HG02798 (cell line): ENCODE measurements around the gene FOXQ1.

Experiments used
- ATAC-seq: cut with Tn5 transposase; IDR thresholded peaks from one replicate; pipeline ENCODE4 v1.9.1; 2021; ENCODE audit warnings: mild to moderate bottlenecking; ENCODE audit not compliant: unreplicated experiment, poor library complexity

Gene FOXQ1

DNA sequence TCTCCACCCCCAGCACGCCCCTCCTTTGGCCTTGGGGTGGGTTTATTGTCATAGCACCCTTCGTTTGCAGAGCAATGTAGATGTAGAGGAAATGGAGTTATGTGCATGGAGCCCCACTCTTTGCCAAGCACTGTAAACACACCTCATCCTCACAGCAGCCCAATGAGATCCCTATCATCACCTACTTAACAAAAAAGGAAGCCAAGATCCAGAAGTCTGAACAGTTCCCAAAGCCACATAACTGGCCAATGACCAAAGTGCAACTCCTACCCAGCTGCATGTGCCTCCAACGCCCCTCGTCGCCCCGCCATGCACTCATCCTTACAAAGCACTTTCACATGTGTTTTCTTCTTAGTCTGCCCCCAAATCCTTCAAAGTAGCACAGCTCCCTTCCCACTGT lies 21.8 kb upstream of the FOXQ1 start:
- no peak for ATAC-seq

DNA sequence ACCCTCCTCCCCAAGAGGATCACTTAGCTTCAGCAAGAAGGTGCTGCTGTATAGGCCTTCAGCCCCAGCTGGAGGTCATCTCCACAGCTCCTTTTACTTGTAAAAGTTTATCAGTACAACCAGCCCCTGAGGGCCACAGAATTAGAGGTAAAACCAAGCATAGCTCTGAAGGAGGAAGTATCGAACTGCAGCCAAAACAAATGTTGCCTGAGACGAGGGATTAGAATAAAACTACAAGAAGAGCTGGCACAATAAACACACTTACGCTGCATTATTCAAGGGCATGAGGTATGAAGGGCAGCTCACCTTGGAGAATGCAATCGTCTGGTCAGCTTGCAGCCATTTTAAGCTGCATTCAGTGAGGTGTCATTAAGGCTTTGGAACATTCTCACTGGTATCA lies 21.1 kb upstream of the FOXQ1 start:
- ATAC-seq = no peak

DNA sequence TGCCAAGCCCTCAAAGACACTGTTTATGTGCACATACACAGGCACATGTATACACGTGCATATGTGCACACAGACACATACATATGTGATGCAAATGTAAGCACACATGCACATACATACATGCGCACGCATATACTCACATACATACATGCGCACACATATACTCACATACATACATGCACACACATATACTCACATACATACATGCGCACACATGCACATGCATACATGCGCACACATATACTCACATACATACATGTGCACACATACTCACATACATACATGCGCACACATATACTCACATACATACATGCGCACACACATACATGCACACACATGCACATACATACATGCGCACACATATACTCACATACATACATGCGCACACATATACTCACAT lies 20.5 kb upstream of the FOXQ1 start:
- ATAC-seq = no peak

DNA sequence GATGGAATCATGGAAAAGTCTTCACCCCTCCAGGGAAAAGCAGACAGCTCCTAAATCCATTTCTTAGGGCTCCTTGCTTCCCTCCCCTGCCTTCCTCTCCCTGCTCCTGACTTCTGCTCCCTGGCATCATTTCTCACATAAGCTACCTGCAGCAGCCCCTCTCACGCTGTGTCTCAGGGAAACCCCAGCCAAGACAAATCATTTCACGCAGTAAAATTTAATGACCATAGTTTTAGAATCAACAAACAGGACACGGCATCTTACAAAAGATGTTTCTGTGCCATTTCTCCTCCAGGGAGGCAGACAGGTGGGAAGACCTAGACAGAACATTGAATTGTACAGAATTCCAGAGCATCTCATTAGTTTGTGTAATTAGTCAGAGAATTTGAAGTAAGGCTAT lies 16.5 kb upstream of the FOXQ1 start:
- ATAC-seq = no peak

- ATAC-seq = no peak
These were observed 15.8 kb upstream of the FOXQ1 start for GRCh38 chr6:1296079-1296478.

DNA sequence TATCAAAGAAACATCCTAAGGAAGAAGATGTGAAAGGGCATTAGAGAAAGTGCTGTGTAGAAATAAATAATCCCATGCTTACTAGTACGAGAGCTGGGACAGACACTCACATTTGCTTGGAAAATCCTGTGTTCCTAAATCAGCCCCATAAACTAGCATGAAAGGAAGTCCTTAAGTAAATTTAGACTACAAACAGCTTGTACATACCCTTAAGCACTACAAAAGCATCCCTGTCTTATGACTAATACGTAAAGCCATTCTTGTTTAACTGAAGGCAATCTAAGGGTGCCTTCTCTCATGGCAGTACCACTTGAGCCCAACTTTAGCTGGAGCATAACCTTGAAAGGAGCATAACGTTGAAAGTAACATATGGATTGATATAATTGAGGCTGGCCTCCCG lies 15.4 kb upstream of the FOXQ1 start:
- ATAC-seq = no peak

GRCh38 chr6:1297746-1298145 lies 14.2 kb upstream of the FOXQ1 start:
- no peak for ATAC-seq

DNA sequence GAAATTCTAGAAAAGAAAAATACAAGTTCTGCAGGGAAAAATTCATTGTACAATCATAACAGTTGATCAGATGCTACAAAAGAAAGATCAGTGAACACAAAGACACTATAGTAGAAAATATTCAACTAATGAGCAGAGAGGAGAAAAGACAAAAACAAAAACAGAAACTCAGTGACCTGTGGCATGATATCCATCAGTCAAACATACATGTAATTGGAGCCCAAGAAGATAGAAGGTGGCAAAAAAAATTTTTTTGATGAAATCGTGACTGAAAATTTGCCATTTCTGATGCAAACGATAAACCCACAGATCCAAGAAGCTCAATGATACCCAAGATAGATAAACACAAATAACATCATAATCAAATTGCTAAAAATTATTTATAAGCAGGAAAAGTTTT lies 13.1 kb upstream of the FOXQ1 start:
- no peak for ATAC-seq

DNA sequence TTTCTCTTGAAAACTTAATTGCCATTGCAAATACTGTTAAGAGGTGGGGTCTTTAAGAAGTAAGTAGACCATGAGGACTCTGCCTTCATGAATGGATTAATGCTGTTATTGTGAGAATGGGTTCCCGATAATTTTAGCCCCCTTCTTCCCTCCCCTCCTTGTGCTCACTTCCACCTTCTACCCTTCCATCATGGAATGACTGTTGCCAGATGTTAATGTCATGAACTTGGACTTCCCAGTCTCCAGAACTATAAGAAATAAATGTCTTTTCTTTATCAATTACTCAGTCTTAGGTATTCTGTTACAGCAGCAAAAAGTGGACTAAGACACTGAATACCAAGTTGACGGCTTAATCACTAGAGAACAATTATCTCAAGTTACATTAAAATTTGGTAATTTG lies 5.8 kb upstream of the FOXQ1 start:
- ATAC-seq = no peak

- ATAC-seq = no peak
These were observed 2.5 kb upstream of the FOXQ1 start for GRCh38 chr6:1309366-1309765.

GRCh38 chr6:1310628-1311399 lies 1.1 kb upstream of the FOXQ1 start:
- no peak for ATAC-seq

GRCh38 chr6:1312203-1312472 lies 240 bp downstream of the FOXQ1 start:
- ATAC-seq = no peak

DNA sequence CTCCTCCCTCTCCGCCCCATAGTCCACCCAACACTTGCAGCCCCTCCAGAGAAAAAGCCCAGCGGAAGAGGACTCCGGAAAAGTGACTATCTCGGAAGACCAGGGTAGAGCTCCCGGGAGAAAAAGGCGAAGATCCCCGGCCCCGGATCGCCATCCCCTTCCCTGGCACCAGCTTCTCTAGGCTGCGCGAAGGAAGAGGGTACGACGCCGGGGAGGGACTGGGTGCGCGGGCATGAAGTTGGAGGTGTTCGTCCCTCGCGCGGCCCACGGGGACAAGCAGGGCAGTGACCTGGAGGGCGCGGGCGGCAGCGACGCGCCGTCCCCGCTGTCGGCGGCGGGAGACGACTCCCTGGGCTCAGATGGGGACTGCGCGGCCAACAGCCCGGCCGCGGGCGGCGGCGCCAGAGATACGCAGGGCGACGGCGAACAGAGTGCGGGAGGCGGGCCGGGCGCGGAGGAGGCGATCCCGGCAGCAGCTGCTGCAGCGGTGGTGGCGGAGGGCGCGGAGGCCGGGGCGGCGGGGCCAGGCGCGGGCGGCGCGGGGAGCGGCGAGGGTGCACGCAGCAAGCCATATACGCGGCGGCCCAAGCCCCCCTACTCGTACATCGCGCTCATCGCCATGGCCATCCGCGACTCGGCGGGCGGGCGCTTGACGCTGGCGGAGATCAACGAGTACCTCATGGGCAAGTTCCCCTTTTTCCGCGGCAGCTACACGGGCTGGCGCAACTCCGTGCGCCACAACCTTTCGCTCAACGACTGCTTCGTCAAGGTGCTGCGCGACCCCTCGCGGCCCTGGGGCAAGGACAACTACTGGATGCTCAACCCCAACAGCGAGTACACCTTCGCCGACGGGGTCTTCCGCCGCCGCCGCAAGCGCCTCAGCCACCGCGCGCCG lies 822 bp downstream of the FOXQ1 start:
- ATAC-seq = no peak

GRCh38 chr6:1313384-1313766 lies 1.5 kb downstream of the FOXQ1 start:
- ATAC-seq = no peak

DNA sequence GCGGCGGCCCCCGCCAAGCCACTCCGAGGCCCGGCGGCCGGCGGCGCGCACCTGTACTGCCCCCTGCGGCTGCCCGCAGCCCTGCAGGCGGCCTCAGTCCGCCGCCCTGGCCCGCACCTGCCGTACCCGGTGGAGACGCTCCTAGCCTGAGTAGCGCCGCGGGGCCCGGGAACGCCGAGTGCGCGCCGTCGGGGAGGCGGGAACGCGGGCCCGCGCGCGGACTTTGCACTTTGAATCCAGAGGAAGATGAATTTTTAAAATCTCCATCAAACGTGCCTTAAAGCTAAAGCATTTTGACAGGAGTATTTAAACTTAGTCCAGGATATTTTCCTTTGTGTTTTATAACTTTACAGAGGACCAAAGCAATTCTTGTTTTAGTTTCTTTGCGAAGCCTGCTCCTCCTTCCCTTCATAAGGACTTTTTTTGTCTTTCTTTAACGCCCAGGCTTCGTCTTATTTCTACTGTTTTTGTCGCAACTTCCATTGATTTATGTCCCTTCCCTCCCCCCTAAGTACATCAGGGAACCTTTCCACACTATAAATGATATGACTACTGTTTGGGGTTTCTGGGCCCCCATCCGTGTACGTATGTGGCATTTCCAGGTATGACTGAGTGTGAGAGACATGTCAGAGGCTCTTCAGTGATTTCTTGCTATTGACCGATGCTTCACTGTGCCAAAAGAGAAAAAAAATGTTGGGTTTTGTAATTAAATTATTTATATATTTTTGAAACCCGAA lies 2.0 kb downstream of the FOXQ1 start:
- no peak for ATAC-seq

- no peak for ATAC-seq
These were observed 2.7 kb downstream of the FOXQ1 start for GRCh38 chr6:1314617-1315016.

DNA sequence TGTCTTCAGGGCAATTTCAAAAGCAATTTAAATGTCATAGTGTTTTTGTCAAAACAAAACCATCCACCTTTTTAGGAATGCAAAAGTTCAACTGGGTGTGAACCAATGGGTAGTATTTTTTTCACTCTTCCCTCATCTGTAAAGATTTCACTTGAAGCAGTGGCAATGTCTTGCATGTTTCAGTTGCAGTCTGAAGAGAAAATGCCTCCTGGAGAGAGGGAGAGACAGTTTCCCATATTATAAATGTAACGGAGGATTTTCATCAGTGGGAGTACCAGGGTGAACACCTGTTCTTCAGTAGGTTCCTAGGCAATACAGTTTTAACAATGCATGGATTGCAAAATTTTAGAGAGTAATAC lies 3.3 kb downstream of the FOXQ1 start:
- ATAC-seq = no peak

DNA sequence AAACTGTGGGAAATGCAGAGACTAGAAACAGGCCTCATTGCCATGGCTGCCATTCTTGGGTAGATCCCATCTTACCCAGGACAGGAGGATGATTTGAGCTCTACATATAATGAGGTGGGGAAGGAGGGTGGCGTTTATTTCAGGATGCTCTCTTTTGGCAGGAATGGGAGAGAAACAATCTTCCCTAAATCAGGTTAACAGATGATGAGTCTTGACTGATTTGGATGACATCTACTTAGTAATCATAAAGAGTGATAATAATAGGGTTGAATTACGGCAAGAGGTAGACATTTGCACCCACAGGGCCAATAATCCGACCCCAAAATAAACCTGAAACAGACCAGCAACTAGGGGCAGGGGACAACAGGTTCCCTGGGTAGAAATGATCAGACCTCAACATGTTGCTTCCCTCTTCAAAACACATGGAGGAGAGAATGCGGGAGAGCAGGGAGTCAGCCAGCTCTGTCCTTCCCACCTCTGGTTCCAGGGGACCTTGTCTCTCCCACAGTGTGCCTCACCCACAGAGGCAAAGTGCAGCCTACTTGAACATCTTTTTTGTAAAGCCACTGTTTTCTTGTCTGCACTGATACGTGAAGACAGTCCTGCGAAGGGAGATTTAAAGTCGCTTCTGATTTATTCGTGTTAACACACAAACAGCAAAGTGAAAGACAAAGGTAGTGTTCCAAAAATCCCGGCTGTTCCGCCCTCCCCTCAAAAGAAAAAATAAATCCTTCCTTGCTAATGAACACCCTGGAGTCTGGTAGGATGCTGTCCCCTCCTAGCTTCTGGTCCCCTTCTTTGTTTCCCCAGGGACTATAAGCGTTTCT lies 3.9 kb downstream of the FOXQ1 start:
- no peak for ATAC-seq

DNA sequence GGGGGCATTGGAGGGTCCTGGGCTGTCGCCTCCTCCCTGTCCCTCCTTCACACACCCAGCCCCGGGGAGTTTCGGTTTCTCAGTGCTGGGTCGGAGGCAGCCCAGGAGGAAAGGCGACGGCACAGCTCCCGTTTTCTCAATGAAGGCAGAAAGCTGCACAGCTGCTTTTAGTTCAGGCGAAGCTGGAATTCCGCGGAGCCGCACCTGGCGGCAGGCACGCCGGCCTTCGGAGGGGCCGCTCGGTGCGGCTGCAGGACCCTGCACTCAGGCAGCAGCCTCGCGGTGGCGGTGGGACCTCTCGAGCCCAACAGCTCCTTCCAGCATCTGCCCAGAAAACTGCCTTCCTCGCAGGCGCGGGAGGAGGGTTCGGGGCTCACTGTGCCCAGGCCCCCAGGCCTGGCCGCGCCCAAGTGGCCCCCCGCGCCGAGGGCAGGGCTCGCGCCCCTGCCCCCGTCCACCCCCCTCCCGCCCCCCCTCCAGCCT lies 4.6 kb downstream of the FOXQ1 start:
- no peak for ATAC-seq

DNA sequence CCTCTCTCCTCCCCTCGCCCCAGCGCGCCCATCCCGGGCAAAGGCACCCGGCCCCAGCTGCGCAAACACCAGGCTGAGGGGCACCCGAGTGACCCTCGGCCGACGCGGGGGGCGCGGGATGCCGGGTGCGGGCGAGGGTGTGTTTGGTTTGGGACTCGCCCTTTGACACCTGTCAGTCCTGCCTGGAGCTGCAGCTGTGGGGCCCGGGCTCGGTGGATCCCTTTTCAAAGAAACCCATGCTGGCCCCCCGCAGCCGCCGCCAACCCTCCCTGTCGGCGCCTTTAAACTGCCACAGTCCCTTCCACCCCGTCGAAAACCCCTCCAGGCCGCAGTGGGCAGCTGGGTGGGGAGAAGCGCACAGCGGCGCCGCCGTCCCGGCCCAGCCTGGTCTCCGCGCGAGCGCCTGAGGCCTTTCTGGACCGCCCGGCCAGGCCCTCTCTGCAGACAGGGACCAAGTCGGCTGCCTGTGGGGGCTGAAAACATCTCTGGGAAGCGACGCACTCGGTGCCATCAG lies 5.5 kb downstream of the FOXQ1 start:
- no peak for ATAC-seq
